ENCODE measurements around the gene AGAP1.

The AGAP1 gene

DNA sequence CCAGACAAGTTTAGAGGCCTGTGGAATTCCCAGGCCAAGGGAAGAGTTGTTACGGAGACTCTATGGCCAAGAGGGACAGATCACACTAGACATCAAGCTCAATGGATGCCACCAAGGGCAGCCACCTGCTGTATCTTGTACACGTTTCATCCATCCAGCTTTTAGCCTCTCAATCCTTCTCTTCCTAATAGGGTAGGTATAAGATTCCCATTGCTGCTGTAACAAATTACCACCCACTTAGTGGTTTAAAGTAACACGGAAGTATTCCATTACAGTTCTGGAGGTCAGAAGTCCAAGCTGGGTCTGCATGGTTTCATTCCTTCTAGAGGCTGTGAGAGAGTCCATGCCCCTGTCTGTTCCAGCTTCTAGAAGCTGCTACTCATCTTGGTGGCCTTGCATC is 586.6 kb downstream of the AGAP1 start:
- Histone ChIP-seq H3K27me3 (ENCODE audit: control insufficient read depth in 1 of 2, insufficient read depth in 2 of 2, low read length in 2 of 2) (no peaks in the 10 kb centered on the region), H3K4me1 (ENCODE audit: control insufficient read depth in 1 of 2, insufficient read depth in 2 of 2, low read length in 2 of 2) (peaks cover 14 to 17% of the 10 kb centered on the region in 2 donors), H3K9me3 (ENCODE audit: control insufficient read depth in 1 of 2, low read length in 2 of 2) (no peaks in the 10 kb centered on the region), H3K27ac (ENCODE audit: low read depth, low read length) (no peak overlapping the region), H3K9ac (ENCODE audit: low read depth in 1 of 2, low read length in 2 of 2) (no peak overlapping the region), H3K36me3 (ENCODE audit: control insufficient read depth in 1 of 2, insufficient read depth in 2 of 2, low read length in 2 of 2) (no peaks in the 10 kb centered on the region), H3K4me3 (ENCODE audit: low read depth in 1 of 2, low read length in 2 of 2) (no peak overlapping the region)

DNA sequence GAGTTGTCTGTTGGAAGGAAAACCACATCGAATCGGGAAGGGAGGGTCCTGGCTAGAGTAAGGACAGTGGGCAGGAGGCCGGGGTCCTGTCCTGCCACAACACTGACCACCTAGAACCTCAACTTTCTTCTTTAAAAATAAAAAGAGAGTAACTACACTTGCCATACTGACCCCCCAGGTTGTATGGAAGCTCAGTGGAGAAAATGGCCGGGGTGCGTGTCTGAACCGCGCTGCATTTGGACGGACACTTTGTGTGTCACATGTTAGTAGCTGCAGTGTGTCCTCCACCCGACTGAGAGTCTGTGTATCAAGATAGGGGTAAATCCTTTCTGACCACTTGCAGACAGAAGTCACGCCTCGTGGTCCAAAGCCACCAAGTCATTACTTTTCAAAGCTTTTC is 587.3 kb downstream of the AGAP1 start:
- Histone ChIP-seq H3K36me3 (ENCODE audit: control insufficient read depth in 1 of 2, insufficient read depth in 2 of 2, low read length in 2 of 2) (no peaks in the 10 kb centered on the region), H3K4me3 (ENCODE audit: low read depth in 1 of 2, low read length in 2 of 2) (no peak overlapping the region), H3K4me1 (ENCODE audit: control insufficient read depth in 1 of 2, insufficient read depth in 2 of 2, low read length in 2 of 2) (peaks cover 14 to 17% of the 10 kb centered on the region in 2 donors), H3K27ac (ENCODE audit: low read depth, low read length) (no peak overlapping the region), H3K27me3 (ENCODE audit: control insufficient read depth in 1 of 2, insufficient read depth in 2 of 2, low read length in 2 of 2) (no peaks in the 10 kb centered on the region), H3K9ac (ENCODE audit: low read depth in 1 of 2, low read length in 2 of 2) (no peak overlapping the region), H3K9me3 (ENCODE audit: control insufficient read depth in 1 of 2, low read length in 2 of 2) (no peaks in the 10 kb centered on the region)

DNA sequence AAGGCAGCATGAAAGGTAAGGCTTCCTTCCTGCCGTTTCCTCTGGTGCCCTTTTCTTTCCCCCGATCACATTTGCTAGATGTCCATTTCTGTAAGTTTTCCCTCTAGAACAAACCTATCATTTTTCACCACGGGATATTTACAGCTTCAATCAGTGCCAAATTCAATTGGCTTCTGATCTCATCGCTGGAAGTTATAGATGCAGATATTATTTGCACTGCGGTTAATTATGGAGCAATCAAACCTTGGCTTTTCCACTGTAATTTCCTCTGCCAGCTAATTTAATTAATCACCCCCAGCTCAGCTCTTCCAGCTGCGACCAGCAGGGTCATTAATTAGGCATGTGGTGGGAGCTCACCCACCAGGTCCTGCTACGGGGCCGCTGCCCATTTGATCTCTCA is 588.2 kb downstream of the AGAP1 start:
- Histone ChIP-seq H3K4me3 (ENCODE audit: low read depth in 1 of 2, low read length in 2 of 2) (no peak overlapping the region), H3K36me3 (ENCODE audit: control insufficient read depth in 1 of 2, insufficient read depth in 2 of 2, low read length in 2 of 2) (no peaks in the 10 kb centered on the region), H3K27me3 (ENCODE audit: control insufficient read depth in 1 of 2, insufficient read depth in 2 of 2, low read length in 2 of 2) (no peaks in the 10 kb centered on the region), H3K4me1 (ENCODE audit: control insufficient read depth in 1 of 2, insufficient read depth in 2 of 2, low read length in 2 of 2) (peaks cover 14 to 17% of the 10 kb centered on the region in 2 donors), H3K27ac (ENCODE audit: low read depth, low read length) (no peak overlapping the region), H3K9ac (ENCODE audit: low read depth in 1 of 2, low read length in 2 of 2) (no peak overlapping the region), H3K9me3 (ENCODE audit: control insufficient read depth in 1 of 2, low read length in 2 of 2) (no peaks in the 10 kb centered on the region)

DNA sequence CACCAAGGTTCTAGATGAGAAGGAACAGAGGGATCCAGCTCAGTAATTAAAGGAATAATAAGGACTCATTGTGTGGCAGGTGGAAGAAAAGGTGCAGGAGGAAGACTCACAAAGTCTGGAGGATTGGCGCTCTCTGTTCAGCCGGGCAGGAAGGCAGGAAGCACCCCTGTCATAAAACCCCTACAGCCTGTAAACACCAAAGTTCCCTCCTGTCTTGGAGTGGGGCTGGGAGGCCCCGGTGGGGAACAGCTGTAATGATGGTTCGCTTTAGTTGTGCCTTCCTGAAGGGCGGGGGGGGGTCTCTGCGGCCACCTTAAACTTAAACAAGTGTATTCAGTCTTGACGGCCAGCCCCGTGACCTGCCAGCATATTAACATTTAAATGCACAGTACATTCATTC is 590.1 kb downstream of the AGAP1 start:
- Histone ChIP-seq H3K27me3 (ENCODE audit: control insufficient read depth in 1 of 2, insufficient read depth in 2 of 2, low read length in 2 of 2) (no peaks in the 10 kb centered on the region), H3K9ac (ENCODE audit: low read depth in 1 of 2, low read length in 2 of 2) (no peak overlapping the region), H3K36me3 (ENCODE audit: control insufficient read depth in 1 of 2, insufficient read depth in 2 of 2, low read length in 2 of 2) (no peaks in the 10 kb centered on the region), H3K9me3 (ENCODE audit: control insufficient read depth in 1 of 2, low read length in 2 of 2) (no peaks in the 10 kb centered on the region), H3K27ac (ENCODE audit: low read depth, low read length) (no peak overlapping the region), H3K4me3 (ENCODE audit: low read depth in 1 of 2, low read length in 2 of 2) (no peak overlapping the region), H3K4me1 (ENCODE audit: control insufficient read depth in 1 of 2, insufficient read depth in 2 of 2, low read length in 2 of 2) (peaks cover under 1 to 1% of the 10 kb centered on the region in 2 donors)

DNA sequence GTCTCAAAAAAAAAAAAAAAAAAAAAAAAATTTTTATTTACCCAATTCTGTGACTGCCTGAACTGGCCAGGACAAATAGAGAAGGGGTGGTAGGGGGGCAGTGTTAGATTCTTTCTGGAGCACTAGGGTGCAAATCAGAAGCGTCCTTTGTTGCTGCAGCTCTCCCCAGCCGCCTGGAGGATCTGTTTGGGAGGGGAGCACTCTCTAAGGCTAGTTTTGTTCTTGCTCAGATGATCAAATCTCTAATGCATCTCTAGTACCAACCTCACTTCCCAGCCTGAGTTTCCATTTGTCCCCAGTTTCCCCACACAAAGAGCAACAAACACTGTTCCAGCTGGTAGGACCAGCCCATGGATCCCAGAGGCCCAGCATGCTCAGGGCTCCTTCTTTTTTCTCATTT is 591.4 kb downstream of the AGAP1 start:
- H3K4me3 ChIP-seq (ENCODE audit: low read depth in 1 of 2, low read length in 2 of 2), result no peak overlapping the region
- no peaks in the 10 kb centered on the region for H3K27me3 ChIP-seq (ENCODE audit: control insufficient read depth in 1 of 2, insufficient read depth in 2 of 2, low read length in 2 of 2)
- H3K27ac ChIP-seq (ENCODE audit: low read depth, low read length), result no peak overlapping the region
- H3K4me1 ChIP-seq (ENCODE audit: control insufficient read depth in 1 of 2, insufficient read depth in 2 of 2, low read length in 2 of 2), result no peaks in the 10 kb centered on the region
- H3K36me3 ChIP-seq (ENCODE audit: control insufficient read depth in 1 of 2, insufficient read depth in 2 of 2, low read length in 2 of 2), result no peaks in the 10 kb centered on the region
- no peak overlapping the region for H3K9ac ChIP-seq (ENCODE audit: low read depth in 1 of 2, low read length in 2 of 2)
- H3K9me3 ChIP-seq (ENCODE audit: control insufficient read depth in 1 of 2, low read length in 2 of 2), result no peaks in the 10 kb centered on the region

DNA sequence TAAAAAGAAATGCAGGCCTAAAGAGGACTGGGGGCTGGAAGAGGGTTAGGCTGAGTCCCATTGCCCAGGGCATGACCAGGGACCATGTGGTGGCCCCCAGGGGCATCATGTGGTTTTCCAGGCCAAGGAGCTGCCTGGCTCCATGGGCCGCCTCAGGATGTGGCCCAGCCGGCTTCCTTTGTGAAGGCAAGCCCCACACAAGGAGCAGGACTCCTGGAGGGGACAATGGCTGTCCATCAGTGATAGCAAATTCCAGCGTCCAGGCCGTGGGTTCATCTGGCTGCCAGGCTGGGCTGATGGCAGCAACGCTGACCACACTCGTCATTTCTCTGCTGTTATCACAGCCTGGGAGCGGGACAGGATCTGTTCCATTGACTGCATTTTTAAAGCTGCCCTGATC is 591.8 kb downstream of the AGAP1 start:
- H3K27me3 ChIP-seq (ENCODE audit: control insufficient read depth in 1 of 2, insufficient read depth in 2 of 2, low read length in 2 of 2), result no peaks in the 10 kb centered on the region
- no peaks in the 10 kb centered on the region for H3K36me3 ChIP-seq (ENCODE audit: control insufficient read depth in 1 of 2, insufficient read depth in 2 of 2, low read length in 2 of 2)
- no peak overlapping the region for H3K27ac ChIP-seq (ENCODE audit: low read depth, low read length)
- H3K9me3 ChIP-seq (ENCODE audit: control insufficient read depth in 1 of 2, low read length in 2 of 2), result no peaks in the 10 kb centered on the region
- H3K9ac ChIP-seq (ENCODE audit: low read depth in 1 of 2, low read length in 2 of 2), result no peak overlapping the region
- no peak overlapping the region for H3K4me3 ChIP-seq (ENCODE audit: low read depth in 1 of 2, low read length in 2 of 2)
- no peaks in the 10 kb centered on the region for H3K4me1 ChIP-seq (ENCODE audit: control insufficient read depth in 1 of 2, insufficient read depth in 2 of 2, low read length in 2 of 2)

DNA sequence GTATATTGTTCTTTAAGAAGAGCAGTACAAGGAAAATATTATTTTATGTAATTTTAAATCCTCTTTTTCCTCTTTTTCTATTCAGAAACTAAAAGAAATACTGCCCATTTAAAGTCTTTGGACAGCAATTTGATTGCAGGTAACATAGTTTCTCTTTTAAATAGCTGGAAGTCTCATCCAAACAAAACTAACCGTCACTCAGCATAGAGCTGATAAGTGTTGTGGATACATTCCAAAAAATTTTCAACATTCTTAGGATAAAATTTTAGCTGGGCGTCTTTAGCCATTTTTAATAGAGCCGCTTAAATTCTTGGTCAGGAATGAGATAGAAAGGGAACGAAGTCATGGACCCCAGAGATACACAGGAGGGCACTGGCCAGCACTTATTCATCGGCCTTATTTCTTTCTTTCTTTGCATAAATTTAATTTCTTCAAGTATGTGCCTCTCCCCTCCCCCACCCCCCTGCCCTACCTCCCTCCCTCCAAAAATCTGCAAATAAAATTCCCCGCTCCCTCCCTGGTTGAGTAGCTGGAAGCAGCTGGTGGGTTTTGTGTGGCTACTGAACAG is 592.6 kb downstream of the AGAP1 start:
- no peaks in the 10 kb centered on the region for H3K27me3 ChIP-seq (ENCODE audit: control insufficient read depth in 1 of 2, insufficient read depth in 2 of 2, low read length in 2 of 2)
- no peaks in the 10 kb centered on the region for H3K36me3 ChIP-seq (ENCODE audit: control insufficient read depth in 1 of 2, insufficient read depth in 2 of 2, low read length in 2 of 2)
- H3K4me3 ChIP-seq (ENCODE audit: low read depth in 1 of 2, low read length in 2 of 2), result no peak overlapping the region
- H3K4me1 ChIP-seq (ENCODE audit: control insufficient read depth in 1 of 2, insufficient read depth in 2 of 2, low read length in 2 of 2), result no peaks in the 10 kb centered on the region
- H3K27ac ChIP-seq (ENCODE audit: low read depth, low read length), result no peak overlapping the region
- H3K9me3 ChIP-seq (ENCODE audit: control insufficient read depth in 1 of 2, low read length in 2 of 2), result no peaks in the 10 kb centered on the region
- H3K9ac ChIP-seq (ENCODE audit: low read depth in 1 of 2, low read length in 2 of 2), result no peak overlapping the region

DNA sequence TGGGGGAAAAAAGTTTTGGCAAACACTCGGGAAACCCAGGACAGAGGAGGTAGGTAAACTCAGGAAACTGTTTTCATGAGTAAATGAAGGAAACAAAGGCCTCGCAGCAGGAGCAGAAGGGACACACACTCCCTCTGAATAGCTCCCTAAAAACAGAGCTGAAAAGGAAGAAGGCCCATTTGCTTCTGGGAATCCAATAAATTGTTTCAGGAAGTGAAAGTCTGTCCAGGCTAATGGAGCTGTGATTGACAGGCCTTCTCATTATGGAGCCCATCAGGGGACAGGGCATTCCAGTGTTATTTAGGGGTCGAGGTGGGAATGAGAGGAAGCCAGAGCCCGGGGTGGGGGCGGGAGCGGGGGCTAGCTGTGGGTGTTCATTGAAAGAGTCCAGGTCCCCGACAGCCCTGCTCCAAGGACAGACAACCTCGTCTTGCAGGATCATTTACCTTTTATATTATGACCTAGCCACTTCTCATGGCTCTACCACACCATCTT is 593.2 kb downstream of the AGAP1 start:
- Histone ChIP-seq H3K27ac (ENCODE audit: low read depth, low read length) (no peak overlapping the region), H3K4me3 (ENCODE audit: low read depth in 1 of 2, low read length in 2 of 2) (no peak overlapping the region), H3K9me3 (ENCODE audit: control insufficient read depth in 1 of 2, low read length in 2 of 2) (no peaks in the 10 kb centered on the region), H3K27me3 (ENCODE audit: control insufficient read depth in 1 of 2, insufficient read depth in 2 of 2, low read length in 2 of 2) (no peaks in the 10 kb centered on the region), H3K36me3 (ENCODE audit: control insufficient read depth in 1 of 2, insufficient read depth in 2 of 2, low read length in 2 of 2) (no peaks in the 10 kb centered on the region), H3K4me1 (ENCODE audit: control insufficient read depth in 1 of 2, insufficient read depth in 2 of 2, low read length in 2 of 2) (no peaks in the 10 kb centered on the region), H3K9ac (ENCODE audit: low read depth in 1 of 2, low read length in 2 of 2) (no peak overlapping the region)

DNA sequence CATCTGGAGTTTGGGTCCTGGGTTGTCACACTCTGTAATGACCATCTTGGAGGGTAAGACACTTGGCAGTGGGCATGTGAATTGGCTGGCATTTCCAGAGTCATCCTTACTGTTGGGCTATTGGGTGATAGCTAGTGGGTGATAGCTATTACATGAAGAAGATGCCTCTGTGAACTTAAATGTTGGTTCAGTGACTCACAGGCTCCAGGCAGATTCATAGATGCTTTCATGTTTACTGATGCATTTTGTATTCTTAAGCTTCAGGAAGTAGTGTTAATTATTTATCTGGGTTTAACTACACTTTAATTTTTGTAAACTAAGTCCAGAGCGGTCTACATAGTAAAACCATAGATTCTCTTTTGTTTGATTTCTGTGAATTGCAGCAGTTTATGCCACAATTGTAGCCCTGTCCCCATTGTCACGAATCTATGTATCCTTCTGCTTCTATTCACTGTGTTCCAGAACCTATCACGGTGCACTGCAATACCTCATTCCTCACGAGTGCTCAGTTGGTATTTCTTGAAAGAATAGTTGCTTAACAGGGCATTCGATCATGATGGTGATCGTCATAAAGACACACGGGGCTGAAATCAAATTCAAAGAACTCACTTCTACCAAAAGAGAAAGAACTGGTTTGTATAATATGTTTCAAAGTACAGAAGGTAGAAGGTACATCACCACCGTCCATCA is 594.7 kb downstream of the AGAP1 start:
- Histone ChIP-seq H3K4me1 (ENCODE audit: control insufficient read depth in 1 of 2, insufficient read depth in 2 of 2, low read length in 2 of 2) (no peaks in the 10 kb centered on the region), H3K9me3 (ENCODE audit: control insufficient read depth in 1 of 2, low read length in 2 of 2) (no peaks in the 10 kb centered on the region), H3K27ac (ENCODE audit: low read depth, low read length) (no peak overlapping the region), H3K27me3 (ENCODE audit: control insufficient read depth in 1 of 2, insufficient read depth in 2 of 2, low read length in 2 of 2) (no peaks in the 10 kb centered on the region), H3K9ac (ENCODE audit: low read depth in 1 of 2, low read length in 2 of 2) (no peak overlapping the region), H3K4me3 (ENCODE audit: low read depth in 1 of 2, low read length in 2 of 2) (no peak overlapping the region), H3K36me3 (ENCODE audit: control insufficient read depth in 1 of 2, insufficient read depth in 2 of 2, low read length in 2 of 2) (no peaks in the 10 kb centered on the region)

DNA sequence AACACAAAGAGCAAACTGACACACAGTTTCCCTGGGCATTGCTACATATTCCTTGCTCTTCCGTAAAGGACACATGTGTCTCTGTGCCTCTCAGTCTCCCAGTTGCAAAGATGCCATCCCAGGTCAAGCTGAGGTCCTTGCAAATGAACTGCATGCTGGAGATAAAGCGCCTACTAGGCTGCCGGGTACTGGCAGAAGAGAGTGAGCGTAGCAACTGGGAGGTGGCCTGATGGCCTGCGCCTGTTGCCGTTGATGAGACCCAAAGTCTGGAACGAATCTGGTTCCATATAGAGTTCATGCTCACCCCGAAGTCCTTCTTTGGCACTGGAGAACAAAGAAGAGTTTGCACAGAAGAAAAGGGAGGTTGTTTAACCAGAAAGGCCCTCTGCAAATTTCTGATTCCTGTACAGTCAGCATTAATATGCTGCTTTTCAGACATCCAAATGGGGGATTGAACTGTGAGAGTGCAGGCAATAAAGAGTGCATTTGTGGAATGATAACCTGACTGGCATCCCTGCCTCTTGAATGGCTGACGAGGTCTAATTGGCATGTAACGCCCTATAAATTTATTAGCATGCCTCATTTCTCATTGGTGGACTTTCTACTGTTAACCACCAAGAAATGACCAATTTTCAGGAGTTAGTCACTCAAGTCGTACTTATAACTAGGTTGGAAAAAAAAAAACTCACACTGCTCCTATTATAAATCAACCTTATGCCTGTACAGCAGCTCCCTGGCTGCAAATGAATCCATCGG is 595.6 kb downstream of the AGAP1 start:
- no peak overlapping the region for H3K9ac ChIP-seq (ENCODE audit: low read depth in 1 of 2, low read length in 2 of 2)
- no peaks in the 10 kb centered on the region for H3K27me3 ChIP-seq (ENCODE audit: control insufficient read depth in 1 of 2, insufficient read depth in 2 of 2, low read length in 2 of 2)
- H3K4me1 ChIP-seq (ENCODE audit: control insufficient read depth in 1 of 2, insufficient read depth in 2 of 2, low read length in 2 of 2), result no peaks in the 10 kb centered on the region
- H3K27ac ChIP-seq (ENCODE audit: low read depth, low read length), result no peak overlapping the region
- H3K9me3 ChIP-seq (ENCODE audit: control insufficient read depth in 1 of 2, low read length in 2 of 2), result no peaks in the 10 kb centered on the region
- H3K4me3 ChIP-seq (ENCODE audit: low read depth in 1 of 2, low read length in 2 of 2), result no peak overlapping the region
- H3K36me3 ChIP-seq (ENCODE audit: control insufficient read depth in 1 of 2, insufficient read depth in 2 of 2, low read length in 2 of 2), result no peaks in the 10 kb centered on the region

All from duodenal mucosa (tissue), 2 donors.